ENCODE data around the gene PKNOX2.

GRCh38 chr11:125350206-125351032 lies 185.9 kb downstream of the PKNOX2 start:
- TF ChIP-seq CTCF (IDR thresholded peaks at IDR 0.05; ENCODE audit: low read depth, low read length), result no peak
- no peak for TF ChIP-seq EZH2phosphoT487 (IDR thresholded peaks at IDR 0.05; ENCODE audit: low read depth)
